K562 (cell line): ENCODE measurements around the gene BCL7B. TPM values are rescaled to one million over a fixed set of nuclear protein-coding genes. Genes with fewer than 3 reads are reported as not detected.

Source experiments
- BACH1 ChIP-seq: fragments of 200-800 bp; sonication (Bioruptor generic); IDR thresholded peaks from 2 replicates; pipeline ENCODE4 v1.6.1; 2016; ENCODE audit warnings: missing genetic modification characterization, missing compliant biosample characterization
- EP400 ChIP-seq: fragments of 450-650 bp; IDR thresholded peaks from 2 replicates; pipeline ENCODE4 v1.6.1; 2017; ENCODE audit warnings: antibody characterized with exemption, mild to moderate bottlenecking, moderate library complexity
- EZH2 ChIP-seq: IDR thresholded peaks from 2 replicates; pipeline ENCODE4 v1.6.1; 2012; ENCODE audit warnings: low read depth, mild to moderate bottlenecking, inconsistent platforms, low read length, borderline replicate concordance
- GTF2F1 ChIP-seq: IDR thresholded peaks from 2 replicates; pipeline ENCODE4 v1.6.1; 2011; ENCODE audit warnings: low read depth, low read length, improper control_type of control experiment
- HDAC1 ChIP-seq, 2 experiments: fragments of 450-650 bp; IDR thresholded peaks; 2 replicates each; pipeline ENCODE4 v1.6.1; 2016 to 2017; ENCODE audit warnings: inconsistent platforms in 1 of 2, mild to moderate bottlenecking in 1 of 2, moderate library complexity in 1 of 2
- NFYB ChIP-seq: IDR thresholded peaks from 2 replicates; pipeline ENCODE4 v1.6.1; 2011; ENCODE audit warnings: mild to moderate bottlenecking, moderate library complexity; ENCODE audit not compliant: insufficient read length; ENCODE audit errors: extremely low read depth
- SAP30 ChIP-seq: fragments of 200-600 bp; sonication (generic); IDR thresholded peaks from 2 replicates; pipeline ENCODE4 v1.6.1; 2012; ENCODE audit warnings: borderline replicate concordance, low read depth, mild to moderate bottlenecking, moderate library complexity, low read length, control low read depth, inconsistent platforms; ENCODE audit not compliant: insufficient read depth, poor library complexity, severe bottlenecking
- SMAD4 ChIP-seq: fragments of 250-450 bp; sonication (Bioruptor Pico); conservative IDR thresholded peaks from 2 replicates; pipeline ENCODE4 v1.8.0; 2021; ENCODE audit warnings: inconsistent platforms, mild to moderate bottlenecking, moderate library complexity
- TEAD4 ChIP-seq, 2 experiments: sonication (generic) in 1 of 2; formaldehyde crosslinking in 1 of 2; IDR thresholded peaks; 2 replicates each; pipeline versions ENCODE4 v1.6.1 to v1.8.0; 2012 to 2022; ENCODE audit warnings: borderline replicate concordance in 1 of 2, inconsistent platforms in 1 of 2, low read length in 1 of 2, mild to moderate bottlenecking in 1 of 2, missing genetic modification reagents in 1 of 2
- TRIM25 ChIP-seq: fragments of 450-650 bp; IDR thresholded peaks from 2 replicates; pipeline ENCODE4 v1.7.0; 2016; ENCODE audit warnings: borderline replicate concordance
- ZNF23 ChIP-seq: fragments of 250-450 bp; sonication (Bioruptor Pico); IDR thresholded peaks from 2 replicates; pipeline ENCODE4 v1.4.0; 2020; ENCODE audit warnings: mild to moderate bottlenecking
- ZNF609 ChIP-seq: sonication (generic); formaldehyde crosslinking; IDR thresholded peaks from 2 replicates; pipeline ENCODE4 v1.8.1; 2023; ENCODE audit warnings: missing genetic modification reagents, mild to moderate bottlenecking, borderline replicate concordance
- polyA plus RNA-seq, 8 experiments: library from polyadenylated mRNA; depleted of rRNA in 4 of 8; stranded (reverse) in 5 of 8; unstranded in 3 of 8; fragments of >200 nt; fragmentation: Nextera tagmentation in 2 of 8; fragmentation: Illumina TruSeq in 1 of 8; extraction: Ambion mirVana in 2 of 8; extraction: Trizol in 1 of 8; gene quantifications; 2 replicates each; pipeline versions ENCODE4 v1.2.1 to v1.2.3, GENCODE V29; 2011 to 2014; ENCODE audit warnings: inconsistent platforms in 1 of 8, missing spikeins in 1 of 8
- total RNA-seq, 7 experiments: library from RNA; depleted of rRNA in 6 of 7; stranded (reverse); fragments of >200 nt in 6 of 7; fragmentation: Illumina TruSeq in 2 of 7; extraction: Trizol in 2 of 7; gene quantifications; 2 replicates each; pipeline versions ENCODE4 v1.2.1 to v1.2.3, GENCODE V29; 2011 to 2021; ENCODE audit warnings: low replicate concordance in 1 of 7

Gene BCL7B
- total and polyA plus RNA-seq, 9 of the 15 experiments (the other 6 are each of a cell fraction or from before 2014, with no cell fraction given), result 10.0 to 73.2 (median 32.9) TPM

DNA sequence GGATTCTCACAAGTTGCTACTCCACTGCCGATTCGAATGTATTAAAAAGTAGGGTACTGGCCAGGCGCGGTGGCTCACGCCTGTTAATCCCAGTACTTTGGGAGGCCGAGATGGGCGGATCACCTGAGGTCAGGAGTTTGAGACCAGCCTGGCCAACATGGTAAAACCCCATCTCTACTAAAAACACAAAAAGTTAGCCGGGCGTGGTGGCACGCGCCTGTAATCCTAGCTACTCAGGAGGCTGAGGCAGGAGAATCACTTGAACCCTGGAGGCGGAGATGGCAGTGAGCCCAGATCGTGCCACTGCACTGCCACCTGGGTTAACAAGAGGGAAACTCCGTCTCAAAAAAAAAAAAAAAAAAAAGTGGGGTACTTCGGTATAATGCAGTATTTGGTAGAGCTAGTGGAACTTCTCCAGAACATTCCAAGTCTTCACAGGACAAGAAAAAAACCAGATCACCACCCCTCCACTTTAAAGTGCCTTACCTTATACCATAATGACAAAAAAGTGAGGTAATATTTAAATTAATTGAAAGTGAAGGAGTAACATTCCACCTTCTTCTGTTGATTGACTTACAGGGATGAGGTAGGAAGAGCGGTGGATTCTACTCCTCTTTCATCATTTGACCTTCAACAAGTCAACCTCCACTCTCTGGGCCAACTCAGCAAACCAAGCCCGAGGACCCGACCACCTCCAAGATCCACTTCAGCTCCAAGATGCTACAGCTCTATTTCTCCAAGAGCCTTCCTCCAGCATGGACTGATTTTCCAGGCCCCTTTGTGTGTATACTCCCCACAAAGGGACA, 37.4 kb downstream of the BCL7B start (continued):
- 0 out of 2 replicates have a peak, but pooled peaks have one; percentile 2 for TF ChIP-seq TEAD4 (IDR thresholded peaks at IDR 0.05; ENCODE audit: low read length)
- no peak for TF ChIP-seq TEAD4 (CRISPR knock-in tag; IDR thresholded peaks at IDR 0.05; ENCODE audit: borderline replicate concordance)
- no peak for TF ChIP-seq TRIM25
- TF ChIP-seq HDAC1 (IDR thresholded peaks at IDR 0.05), result 0 out of 4 replicates have a peak, but pooled peaks of 1 of the 2 experiments have one; percentile 9
- peak; percentile 11 for TF ChIP-seq SAP30
- no peak for TF ChIP-seq NFYB
- 0 out of 2 replicates have a peak, but pooled peaks have one; percentile 3 for TF ChIP-seq BACH1 (tag)
- 0 out of 2 replicates have a peak, but pooled peaks have one; percentile 32 for TF ChIP-seq SMAD4 (CRISPR knock-in tag)
- no peak for TF ChIP-seq GTF2F1
- peak; percentile 15; the same call in 1 of the 2 replicates for TF ChIP-seq EP400
- TF ChIP-seq EZH2, result no peak
- no peak for TF ChIP-seq ZNF609 (CRISPR knock-in tag)
- no peak for TF ChIP-seq ZNF23 (CRISPR knock-in tag)
